ENCODE measurements around the gene CDH6.

DNA sequence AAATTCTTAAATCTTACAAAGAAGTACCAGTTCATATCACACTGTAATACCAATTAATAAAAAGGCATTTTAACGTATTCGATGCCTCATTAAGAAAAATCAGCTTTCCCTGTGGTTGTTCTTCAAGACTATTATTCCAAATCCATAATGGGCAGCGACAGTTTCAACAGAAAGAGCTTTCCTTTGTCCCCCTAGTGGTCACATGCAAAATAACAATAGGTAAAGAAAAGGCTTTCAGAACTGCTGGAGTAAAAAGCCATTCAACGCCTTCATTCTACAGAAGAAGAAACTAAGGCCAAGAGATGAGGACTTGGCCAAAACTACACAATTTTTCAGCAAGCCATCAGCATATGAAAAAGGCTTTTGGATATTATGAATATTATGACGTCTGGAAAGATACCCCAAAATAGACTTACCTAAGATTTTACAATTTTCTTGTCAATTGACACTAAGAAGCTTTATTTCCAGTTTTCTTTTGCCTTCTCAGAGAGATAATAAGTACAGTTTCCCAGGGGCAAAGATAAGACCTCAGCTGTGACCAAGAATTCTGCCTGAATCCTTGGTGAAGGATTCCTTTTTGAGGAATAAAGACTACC is 6.7 kb upstream of the CDH6 start:
- TF ChIP-seq, protein P1, sequence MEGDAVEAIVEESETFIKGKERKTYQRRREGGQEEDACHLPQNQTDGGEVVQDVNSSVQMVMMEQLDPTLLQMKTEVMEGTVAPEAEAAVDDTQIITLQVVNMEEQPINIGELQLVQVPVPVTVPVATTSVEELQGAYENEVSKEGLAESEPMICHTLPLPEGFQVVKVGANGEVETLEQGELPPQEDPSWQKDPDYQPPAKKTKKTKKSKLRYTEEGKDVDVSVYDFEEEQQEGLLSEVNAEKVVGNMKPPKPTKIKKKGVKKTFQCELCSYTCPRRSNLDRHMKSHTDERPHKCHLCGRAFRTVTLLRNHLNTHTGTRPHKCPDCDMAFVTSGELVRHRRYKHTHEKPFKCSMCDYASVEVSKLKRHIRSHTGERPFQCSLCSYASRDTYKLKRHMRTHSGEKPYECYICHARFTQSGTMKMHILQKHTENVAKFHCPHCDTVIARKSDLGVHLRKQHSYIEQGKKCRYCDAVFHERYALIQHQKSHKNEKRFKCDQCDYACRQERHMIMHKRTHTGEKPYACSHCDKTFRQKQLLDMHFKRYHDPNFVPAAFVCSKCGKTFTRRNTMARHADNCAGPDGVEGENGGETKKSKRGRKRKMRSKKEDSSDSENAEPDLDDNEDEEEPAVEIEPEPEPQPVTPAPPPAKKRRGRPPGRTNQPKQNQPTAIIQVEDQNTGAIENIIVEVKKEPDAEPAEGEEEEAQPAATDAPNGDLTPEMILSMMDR (IDR thresholded peaks at IDR 0.05), result no peak
- TF ChIP-seq POLR2A (IDR thresholded peaks at IDR 0.05), result no peak
